ENCODE measurements around the gene CRTAC1. TPM values are rescaled to one million over a fixed set of nuclear protein-coding genes. Genes with fewer than 3 reads are reported as not detected.

CRTAC1 gene
- not detected in 2 replicates for total RNA-seq

- Mint-ChIP-seq H3K36me3 (ENCODE audit: low read depth) (peaks cover 3% of the 10 kb centered on the region), H3K4me1 (ENCODE audit: low read depth) (no peaks in the 10 kb centered on the region)
- DNase-seq (ENCODE audit: low spot score): no peak
Measured at GRCh38 chr10:98030093-98030821, at the start of gene CRTAC1. CRTAC1 (minus strand) TSS chr10:98030621; CDS start chr10:98030472, 149 bp downstream.

GRCh38 chr10:98078774-98079173 lies 48.4 kb upstream of the CRTAC1 start:
- H3K36me3 Mint-ChIP-seq (ENCODE audit: low read depth): no peaks in the 10 kb centered on the region
- no peak for DNase-seq (ENCODE audit: low spot score)
- no peaks in the 10 kb centered on the region for H3K4me1 Mint-ChIP-seq (ENCODE audit: low read depth)
- peaks cover 2% of the 10 kb centered on the region for H3K27me3 Mint-ChIP-seq (ENCODE audit: insufficient read depth)
- intact Hi-C loops (cut with micrococcal nuclease): no loop called here
- no peak overlapping the region for H3K4me3 Mint-ChIP-seq
- no peaks in the 10 kb centered on the region for H3K9me3 Mint-ChIP-seq
- no peak overlapping the region for H3K27ac Mint-ChIP-seq

More at GRCh38 chr10:98030093-98030821, at the start of gene CRTAC1:
- Mint-ChIP-seq H3K27me3 (ENCODE audit: insufficient read depth) (peaks cover 52% of the 10 kb centered on the region), H3K9me3 (no peaks in the 10 kb centered on the region), H3K27ac (no peak within 1 kb of the TSS), H3K4me3 (no peak within 1 kb of the TSS)
- intact Hi-C loops (cut with micrococcal nuclease): loop anchor here (10.0 kb wide), 1 partner anchor 1505 kb away; the partner anchor contains the start of gene NKX2-3

- no peak overlapping the region for H3K27ac Mint-ChIP-seq
- intact Hi-C loops (cut with micrococcal nuclease): no loop called here
- H3K4me1 Mint-ChIP-seq (ENCODE audit: low read depth): no peaks in the 10 kb centered on the region
- peaks cover 2% of the 10 kb centered on the region for H3K27me3 Mint-ChIP-seq (ENCODE audit: insufficient read depth)
- DNase-seq (ENCODE audit: low spot score): no peak
- H3K9me3 Mint-ChIP-seq: no peaks in the 10 kb centered on the region
- H3K4me3 Mint-ChIP-seq: no peak overlapping the region
- no peaks in the 10 kb centered on the region for H3K36me3 Mint-ChIP-seq (ENCODE audit: low read depth)
Measured at GRCh38 chr10:98077223-98077622, 46.8 kb upstream of the CRTAC1 start.

GRCh38 chr10:98076086-98076485 lies 45.7 kb upstream of the CRTAC1 start:
- Mint-ChIP-seq H3K4me1 (ENCODE audit: low read depth) (no peaks in the 10 kb centered on the region), H3K9me3 (no peaks in the 10 kb centered on the region), H3K4me3 (no peak overlapping the region), H3K27ac (no peak overlapping the region), H3K36me3 (ENCODE audit: low read depth) (no peaks in the 10 kb centered on the region), H3K27me3 (ENCODE audit: insufficient read depth) (peaks cover 2% of the 10 kb centered on the region)
- intact Hi-C loops (cut with micrococcal nuclease): no loop called here
- no peak for DNase-seq (ENCODE audit: low spot score)

- Mint-ChIP-seq H3K27me3 (ENCODE audit: insufficient read depth) (no peaks in the 10 kb centered on the region), H3K36me3 (ENCODE audit: low read depth) (no peaks in the 10 kb centered on the region), H3K4me1 (ENCODE audit: low read depth) (no peaks in the 10 kb centered on the region), H3K4me3 (no peak overlapping the region), H3K9me3 (no peaks in the 10 kb centered on the region), H3K27ac (no peak overlapping the region)
- no peak for DNase-seq (ENCODE audit: low spot score)
- intact Hi-C loops (cut with micrococcal nuclease): no loop called here
Measured at GRCh38 chr10:98074315-98074911, 44.0 kb upstream of the CRTAC1 start.

- Mint-ChIP-seq H3K9me3 (no peaks in the 10 kb centered on the region), H3K36me3 (ENCODE audit: low read depth) (no peaks in the 10 kb centered on the region), H3K27me3 (ENCODE audit: insufficient read depth) (no peaks in the 10 kb centered on the region), H3K4me1 (ENCODE audit: low read depth) (no peaks in the 10 kb centered on the region), H3K4me3 (no peak overlapping the region), H3K27ac (no peak overlapping the region)
- intact Hi-C loops (cut with micrococcal nuclease): no loop called here
- no peak for DNase-seq (ENCODE audit: low spot score)
Measured at GRCh38 chr10:98067165-98067564, 36.7 kb upstream of the CRTAC1 start.

- no peak for DNase-seq (ENCODE audit: low spot score)
- Mint-ChIP-seq H3K4me3 (no peak overlapping the region), H3K4me1 (ENCODE audit: low read depth) (no peaks in the 10 kb centered on the region), H3K9me3 (no peaks in the 10 kb centered on the region), H3K36me3 (ENCODE audit: low read depth) (no peaks in the 10 kb centered on the region), H3K27ac (no peak overlapping the region), H3K27me3 (ENCODE audit: insufficient read depth) (peaks cover 1% of the 10 kb centered on the region)
- intact Hi-C loops (cut with micrococcal nuclease): no loop called here
Measured at GRCh38 chr10:98063740-98064027, 33.3 kb upstream of the CRTAC1 start.

- peaks cover 1% of the 10 kb centered on the region for H3K27me3 Mint-ChIP-seq (ENCODE audit: insufficient read depth)
- no peak overlapping the region for H3K4me3 Mint-ChIP-seq
- H3K4me1 Mint-ChIP-seq (ENCODE audit: low read depth): no peaks in the 10 kb centered on the region
- H3K27ac Mint-ChIP-seq: no peak overlapping the region
- DNase-seq (ENCODE audit: low spot score): no peak
- no peaks in the 10 kb centered on the region for H3K36me3 Mint-ChIP-seq (ENCODE audit: low read depth)
- H3K9me3 Mint-ChIP-seq: no peaks in the 10 kb centered on the region
- intact Hi-C loops (cut with micrococcal nuclease): no loop called here
Measured at GRCh38 chr10:98062424-98062823, 32.0 kb upstream of the CRTAC1 start.

GRCh38 chr10:98060079-98060478 lies 29.7 kb upstream of the CRTAC1 start:
- Mint-ChIP-seq H3K4me1 (ENCODE audit: low read depth) (no peaks in the 10 kb centered on the region), H3K27ac (no peak overlapping the region)

GRCh38 chr10:98058295-98058694 lies 27.9 kb upstream of the CRTAC1 start:
- intact Hi-C loops (cut with micrococcal nuclease): no loop called here
- no peaks in the 10 kb centered on the region for H3K36me3 Mint-ChIP-seq (ENCODE audit: low read depth)
- no peaks in the 10 kb centered on the region for H3K4me1 Mint-ChIP-seq (ENCODE audit: low read depth)
- no peak overlapping the region for H3K4me3 Mint-ChIP-seq
- no peak overlapping the region for H3K27ac Mint-ChIP-seq
- H3K9me3 Mint-ChIP-seq: no peaks in the 10 kb centered on the region
- peaks cover 1% of the 10 kb centered on the region for H3K27me3 Mint-ChIP-seq (ENCODE audit: insufficient read depth)
- DNase-seq (ENCODE audit: low spot score): no peak

More at GRCh38 chr10:98060079-98060478, 29.7 kb upstream of the CRTAC1 start:
- Mint-ChIP-seq H3K4me3 (no peak overlapping the region), H3K9me3 (no peaks in the 10 kb centered on the region), H3K36me3 (ENCODE audit: low read depth) (no peaks in the 10 kb centered on the region), H3K27me3 (ENCODE audit: insufficient read depth) (peaks cover 1% of the 10 kb centered on the region)
- DNase-seq (ENCODE audit: low spot score): no peak
- intact Hi-C loops (cut with micrococcal nuclease): no loop called here

GRCh38 chr10:98055841-98056516 lies 25.6 kb upstream of the CRTAC1 start:
- H3K4me1 Mint-ChIP-seq (ENCODE audit: low read depth): no peaks in the 10 kb centered on the region
- no peaks in the 10 kb centered on the region for H3K36me3 Mint-ChIP-seq (ENCODE audit: low read depth)
- H3K4me3 Mint-ChIP-seq: no peak overlapping the region
- H3K9me3 Mint-ChIP-seq: no peaks in the 10 kb centered on the region
- intact Hi-C loops (cut with micrococcal nuclease): no loop called here
- H3K27ac Mint-ChIP-seq: no peak overlapping the region
- DNase-seq (ENCODE audit: low spot score): no peak
- peaks cover 3% of the 10 kb centered on the region for H3K27me3 Mint-ChIP-seq (ENCODE audit: insufficient read depth)

- intact Hi-C loops (cut with micrococcal nuclease): loop anchor here (10.0 kb wide), 1 partner anchor 252 kb away; no protein-coding TSS in a partner anchor
- Mint-ChIP-seq H3K9me3 (no peaks in the 10 kb centered on the region), H3K4me1 (ENCODE audit: low read depth) (no peaks in the 10 kb centered on the region), H3K36me3 (ENCODE audit: low read depth) (no peaks in the 10 kb centered on the region), H3K4me3 (no peak overlapping the region), H3K27ac (no peak overlapping the region), H3K27me3 (ENCODE audit: insufficient read depth) (peaks cover 27% of the 10 kb centered on the region)
- no peak for DNase-seq (ENCODE audit: low spot score)
Measured at GRCh38 chr10:98047009-98047741, 16.8 kb upstream of the CRTAC1 start.

All from activated T-helper 1 cell treated with anti-CD3 and anti-CD28 coated beads, Interleukin-12 subunit alpha, Interleukin-12 subunit beta, Interleukin-2, Interleukin-4 antibody, amounts not matched to agents 30 ng/mL and 10 ng/mL and 1 ng/mL, durations not matched to agents 14 hours and 24 hours and 36 hours (primary cell).